CD4-positive, alpha-beta T cell (primary cell): Measurements from ENCODE around the gene DEFB114. TPM values are rescaled to one million over a fixed set of nuclear protein-coding genes. Genes with fewer than 3 reads are reported as not detected.

Source experiments
- ATAC-seq: fragments of 200-7000 bp; cut with Tn5 transposase; one replicate; pipeline ENCODE4 v1.10.0; 2022; ENCODE audit warnings: mild to moderate bottlenecking; ENCODE audit not compliant: poor library complexity
- CTCF ChIA-PET: fragments of 350-600 bp; sonication (Branson Sonifier 250); formaldehyde crosslinking; loops from one replicate; lab custom pipeline; 2021; ENCODE audit warnings: antibody characterized with exemption, inconsistent platforms; lab: Charles Lee
- POLR2A ChIA-PET: fragments of 350-600 bp; sonication (Branson Sonifier 250); formaldehyde crosslinking; loops from one replicate; lab custom pipeline; 2021; ENCODE audit warnings: antibody characterized with exemption, inconsistent platforms; lab: Charles Lee
- DNase-seq, 14 experiments: peaks; one replicate each; pipeline ENCODE4 v3.0.0-alpha.2; 2013 to 2020; ENCODE audit warnings: mixed read lengths in 2 of 14
- H3K27ac ChIP-seq, 2 donors: one replicate each; pipeline versions ENCODE4 v1.5.1 to v1.7.0; 2013; ENCODE audit warnings: low read length in 2 of 2, low read depth in 1 of 2, mild to moderate bottlenecking in 1 of 2
- H3K27me3 ChIP-seq, 2 experiments: 1 replicate in 1 of 2; 2 replicates in 1 of 2; pipeline versions ENCODE4 v1.6.1 to v1.7.0; 2013; ENCODE audit warnings: low read length in 2 of 2, control low read depth in 1 of 2, mild to moderate bottlenecking in 1 of 2, moderate library complexity in 1 of 2; ENCODE audit not compliant: insufficient read depth in 2 of 2, control insufficient read depth in 1 of 2
- H3K36me3 ChIP-seq: one replicate; pipeline ENCODE4 v1.6.1; 2013; ENCODE audit warnings: low read length, control low read depth; ENCODE audit not compliant: insufficient read depth
- H3K4me1 ChIP-seq: one replicate; pipeline ENCODE4 v1.6.1; 2013; ENCODE audit warnings: low read length, control low read depth; ENCODE audit not compliant: insufficient read depth
- H3K4me3 ChIP-seq: one replicate; pipeline ENCODE4 v1.5.1; 2013; ENCODE audit warnings: mild to moderate bottlenecking, low read length, moderate library complexity
- H3K9me3 ChIP-seq, 2 experiments: 1 replicate in 1 of 2; 2 replicates in 1 of 2; pipeline versions ENCODE4 v1.6.1 to v1.7.0; 2013; ENCODE audit warnings: low read length in 2 of 2, mild to moderate bottlenecking in 2 of 2, control low read depth in 1 of 2, moderate library complexity in 1 of 2; ENCODE audit not compliant: control insufficient read depth in 1 of 2, insufficient read depth in 1 of 2
- H3K27ac Mint-ChIP-seq: one replicate; pipeline ENCODE4 v1.8.0; 2020; ENCODE audit warnings: mixed read lengths
- H3K27me3 Mint-ChIP-seq: one replicate; pipeline ENCODE4 v1.8.0; 2021; ENCODE audit warnings: mixed read lengths
- H3K36me3 Mint-ChIP-seq: one replicate; pipeline ENCODE4 v1.8.0; 2021; ENCODE audit warnings: low read depth, mixed read lengths
- H3K4me1 Mint-ChIP-seq: one replicate; pipeline ENCODE4 v1.8.0; 2021; ENCODE audit warnings: low read depth, mixed read lengths
- H3K4me3 Mint-ChIP-seq: one replicate; pipeline ENCODE4 v1.8.0; 2020; ENCODE audit warnings: mild to moderate bottlenecking, mixed read lengths
- H3K9me3 Mint-ChIP-seq: one replicate; pipeline ENCODE4 v1.8.0; 2020; ENCODE audit warnings: mixed read lengths
- intact Hi-C, 2 experiments: fragments of 100-400 bp; cut with DNase I in 1 of 2; cut with micrococcal nuclease in 1 of 2; formaldehyde crosslinking; loops; one replicate each; pipeline versions ENCODE4 v1.15.1 to v1.9.0; 2023 to 2025; cut with DNase I, micrococcal nuclease
- polyA plus RNA-seq, 2 donors: library from polyadenylated mRNA; unstranded; fragments of 120-200 nt; gene quantifications; one replicate each; pipeline ENCODE4 v1.2.1, GENCODE V29; 2013
- total RNA-seq, 174 experiments: library from RNA in 2 of 174; stranded (reverse) in 2 of 174; gene quantifications; one replicate each; pipeline ENCODE4 v1.2.3 and lab custom pipeline; 2021 to 2026
- TF ChIP-seq, protein P1 (sequence below): fragments of 200-600 bp; IDR thresholded peaks from one replicate; pipeline ENCODE4 v1.8.0; 2022; ENCODE audit warnings: antibody characterized with exemption, mild to moderate bottlenecking

DEFB114 gene
- total RNA-seq: not detected
- not detected for polyA plus RNA-seq (2013, experiment 1 of 2)
- not detected for polyA plus RNA-seq (2013, experiment 2 of 2)
- 0 reads per million in 172 experiments for total RNA-seq (lab: John Stamatoyannopoulos, UW)

- no peaks in the 10 kb centered on the region for H3K36me3 Mint-ChIP-seq
- H3K27ac Mint-ChIP-seq: no peak within 1 kb of the TSS
- Histone ChIP-seq H3K27ac (no peak within 1 kb of the TSS), H3K9me3 (no peaks in the 10 kb centered on the region), H3K4me1 (no peaks in the 10 kb centered on the region), H3K27me3 (no peaks in the 10 kb centered on the region), H3K36me3 (no peaks in the 10 kb centered on the region), H3K4me3 (no peak within 1 kb of the TSS)
- intact Hi-C loops: no loop called here
- DNase-seq (no peak), ATAC-seq (no peak)
- TF ChIP-seq, protein P1, sequence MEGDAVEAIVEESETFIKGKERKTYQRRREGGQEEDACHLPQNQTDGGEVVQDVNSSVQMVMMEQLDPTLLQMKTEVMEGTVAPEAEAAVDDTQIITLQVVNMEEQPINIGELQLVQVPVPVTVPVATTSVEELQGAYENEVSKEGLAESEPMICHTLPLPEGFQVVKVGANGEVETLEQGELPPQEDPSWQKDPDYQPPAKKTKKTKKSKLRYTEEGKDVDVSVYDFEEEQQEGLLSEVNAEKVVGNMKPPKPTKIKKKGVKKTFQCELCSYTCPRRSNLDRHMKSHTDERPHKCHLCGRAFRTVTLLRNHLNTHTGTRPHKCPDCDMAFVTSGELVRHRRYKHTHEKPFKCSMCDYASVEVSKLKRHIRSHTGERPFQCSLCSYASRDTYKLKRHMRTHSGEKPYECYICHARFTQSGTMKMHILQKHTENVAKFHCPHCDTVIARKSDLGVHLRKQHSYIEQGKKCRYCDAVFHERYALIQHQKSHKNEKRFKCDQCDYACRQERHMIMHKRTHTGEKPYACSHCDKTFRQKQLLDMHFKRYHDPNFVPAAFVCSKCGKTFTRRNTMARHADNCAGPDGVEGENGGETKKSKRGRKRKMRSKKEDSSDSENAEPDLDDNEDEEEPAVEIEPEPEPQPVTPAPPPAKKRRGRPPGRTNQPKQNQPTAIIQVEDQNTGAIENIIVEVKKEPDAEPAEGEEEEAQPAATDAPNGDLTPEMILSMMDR: no peak
- no peaks in the 10 kb centered on the region for H3K27me3 Mint-ChIP-seq
- no peaks in the 10 kb centered on the region for H3K4me1 Mint-ChIP-seq
- ChIA-PET POLR2A (no interaction called here), CTCF (no interaction called here)
- H3K4me3 Mint-ChIP-seq: no peak within 1 kb of the TSS
- no peaks in the 10 kb centered on the region for H3K9me3 Mint-ChIP-seq
Measured at GRCh38 chr6:49964064-49964463, at the start of gene DEFB114. TSS of gene DEFB114 (minus strand) at chr6:49964164. CDS start at chr6:49964105, 59 bp downstream.

DNA sequence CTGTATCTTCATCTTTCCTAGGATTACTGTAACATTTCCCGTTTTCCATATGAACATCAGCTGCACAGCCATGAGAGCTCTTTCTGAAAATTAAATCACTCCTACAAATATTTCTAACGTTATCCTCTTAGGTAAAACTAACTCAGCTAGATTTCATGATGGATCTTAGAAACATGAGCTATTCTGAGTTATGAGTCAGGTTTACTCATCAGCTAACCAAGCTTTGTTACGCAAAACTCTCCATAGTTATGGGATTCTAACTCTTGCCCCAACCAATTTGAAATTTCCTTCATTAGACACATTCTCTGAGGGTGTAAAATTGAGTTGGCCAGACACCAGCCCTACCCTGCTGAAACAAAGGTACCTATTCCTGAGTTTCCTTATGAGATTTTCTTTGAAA, 43.9 kb upstream of the DEFB114 start:
- intact Hi-C loops: no loop called here
- no peak overlapping the region for H3K4me3 Mint-ChIP-seq
- H3K27ac ChIP-seq: no peak overlapping the region
- TF ChIP-seq, protein P1: no peak
- no peaks in the 10 kb centered on the region for H3K4me1 Mint-ChIP-seq
- H3K4me1 ChIP-seq: no peaks in the 10 kb centered on the region
- no peak for DNase-seq
- no peak for ATAC-seq
- H3K27me3 Mint-ChIP-seq: no peaks in the 10 kb centered on the region
- no peaks in the 10 kb centered on the region for H3K27me3 ChIP-seq
- H3K36me3 Mint-ChIP-seq: no peaks in the 10 kb centered on the region
- ChIA-PET CTCF (no interaction called here), POLR2A (no interaction called here)
- no peak overlapping the region for H3K4me3 ChIP-seq
- no peaks in the 10 kb centered on the region for H3K9me3 ChIP-seq
- H3K9me3 Mint-ChIP-seq: peaks cover 1% of the 10 kb centered on the region
- no peaks in the 10 kb centered on the region for H3K36me3 ChIP-seq
- no peak overlapping the region for H3K27ac Mint-ChIP-seq

- H3K4me1 Mint-ChIP-seq: no peaks in the 10 kb centered on the region
Measured at GRCh38 chr6:50003139-50003538, 39.2 kb upstream of the DEFB114 start.

More at GRCh38 chr6:50003139-50003538, 39.2 kb upstream of the DEFB114 start:
- ChIA-PET CTCF (no interaction called here), POLR2A (no interaction called here)
- no peak overlapping the region for H3K4me3 Mint-ChIP-seq
- peaks cover 4% of the 10 kb centered on the region for H3K9me3 Mint-ChIP-seq
- Histone ChIP-seq H3K4me3 (no peak overlapping the region), H3K27me3 (no peaks in the 10 kb centered on the region), H3K36me3 (no peaks in the 10 kb centered on the region), H3K9me3 (no peaks in the 10 kb centered on the region), H3K27ac (no peak overlapping the region), H3K4me1 (no peaks in the 10 kb centered on the region)
- H3K27me3 Mint-ChIP-seq: no peaks in the 10 kb centered on the region
- no peaks in the 10 kb centered on the region for H3K36me3 Mint-ChIP-seq
- no peak for DNase-seq
- no peak overlapping the region for H3K27ac Mint-ChIP-seq
- ATAC-seq: no peak
- intact Hi-C loops: no loop called here
- TF ChIP-seq, protein P1: no peak
